ENCODE data around the gene ORAI3. TPM values are rescaled to one million over a fixed set of nuclear protein-coding genes. Genes with fewer than 3 reads are reported as not detected.
A peak's percentile ranks its signal among the peaks of the same experiment; 100 is the strongest.

The ORAI3 gene
- total RNA-seq, 1 donor from 2014 or later, result 39.0 TPM

DNA sequence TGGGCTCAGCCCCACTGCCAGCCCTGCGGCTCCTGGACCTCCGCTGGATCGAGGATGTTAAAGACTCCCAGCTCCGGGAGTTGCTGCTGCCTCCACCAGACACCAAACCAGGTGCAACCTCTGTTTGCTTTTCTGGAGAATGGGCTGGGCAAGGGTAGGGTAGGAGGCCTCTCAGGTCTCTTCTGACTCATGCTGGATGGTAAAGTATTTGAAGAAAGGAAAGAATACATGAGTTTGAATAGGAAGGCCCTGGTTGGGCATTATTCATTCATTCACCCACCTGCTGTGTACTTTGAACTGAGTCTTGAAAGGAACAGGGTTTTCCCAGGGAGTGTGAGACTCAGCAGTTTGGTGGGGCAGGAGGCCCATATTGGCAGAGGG is 6.5 kb upstream of the ORAI3 start:
- Histone ChIP-seq H3K27me3 (no peaks in the 10 kb centered on the region), H3K4me1 (peaks cover 0 to 11% of the 10 kb centered on the region in 2 donors), H3K27ac (peak overlapping the region; percentile 19 to 27), H3K4me3 (no peak overlapping the region), H3K36me3 (peaks cover 24 to 26% of the 10 kb centered on the region in 2 donors), H3K9me3 (no peaks in the 10 kb centered on the region)
- TF ChIP-seq, protein P1, sequence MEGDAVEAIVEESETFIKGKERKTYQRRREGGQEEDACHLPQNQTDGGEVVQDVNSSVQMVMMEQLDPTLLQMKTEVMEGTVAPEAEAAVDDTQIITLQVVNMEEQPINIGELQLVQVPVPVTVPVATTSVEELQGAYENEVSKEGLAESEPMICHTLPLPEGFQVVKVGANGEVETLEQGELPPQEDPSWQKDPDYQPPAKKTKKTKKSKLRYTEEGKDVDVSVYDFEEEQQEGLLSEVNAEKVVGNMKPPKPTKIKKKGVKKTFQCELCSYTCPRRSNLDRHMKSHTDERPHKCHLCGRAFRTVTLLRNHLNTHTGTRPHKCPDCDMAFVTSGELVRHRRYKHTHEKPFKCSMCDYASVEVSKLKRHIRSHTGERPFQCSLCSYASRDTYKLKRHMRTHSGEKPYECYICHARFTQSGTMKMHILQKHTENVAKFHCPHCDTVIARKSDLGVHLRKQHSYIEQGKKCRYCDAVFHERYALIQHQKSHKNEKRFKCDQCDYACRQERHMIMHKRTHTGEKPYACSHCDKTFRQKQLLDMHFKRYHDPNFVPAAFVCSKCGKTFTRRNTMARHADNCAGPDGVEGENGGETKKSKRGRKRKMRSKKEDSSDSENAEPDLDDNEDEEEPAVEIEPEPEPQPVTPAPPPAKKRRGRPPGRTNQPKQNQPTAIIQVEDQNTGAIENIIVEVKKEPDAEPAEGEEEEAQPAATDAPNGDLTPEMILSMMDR (IDR thresholded peaks at IDR 0.05), result no peak
- no peak for DNase-seq (ENCODE audit: low spot score in 2 of 2)
- intact Hi-C loops (cut with DNase I), result no loop called here

DNA sequence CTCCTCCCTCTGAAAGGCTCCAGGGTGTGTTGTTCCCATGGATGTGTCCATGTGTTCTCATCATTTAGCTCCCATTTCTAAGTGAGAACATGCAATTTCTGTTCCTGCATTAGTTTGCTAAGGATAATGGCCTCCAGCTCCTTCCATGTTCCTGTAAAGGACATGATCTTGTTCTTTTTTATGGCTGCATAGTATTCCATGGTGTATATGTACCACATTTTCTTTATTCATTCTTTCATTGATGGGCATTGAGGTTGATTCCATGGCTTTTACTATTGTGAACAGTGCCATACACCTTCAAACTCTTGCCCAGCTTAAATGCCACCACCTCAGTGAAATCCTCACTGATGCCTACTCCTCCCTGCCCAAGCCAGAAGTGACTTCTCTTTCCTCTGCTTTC is 4.5 kb upstream of the ORAI3 start:
- Histone ChIP-seq H3K36me3 (peaks cover 24 to 26% of the 10 kb centered on the region in 2 donors), H3K4me1 (peaks cover 0 to 9% of the 10 kb centered on the region in 2 donors), H3K9me3 (no peaks in the 10 kb centered on the region), H3K27me3 (no peaks in the 10 kb centered on the region), H3K4me3 (no peak overlapping the region), H3K27ac (no peak overlapping the region)
- TF ChIP-seq, protein P1 (IDR thresholded peaks at IDR 0.05), result no peak
- intact Hi-C loops (cut with DNase I), result no loop called here
- DNase-seq (ENCODE audit: low spot score in 2 of 2), result no peak

DNA sequence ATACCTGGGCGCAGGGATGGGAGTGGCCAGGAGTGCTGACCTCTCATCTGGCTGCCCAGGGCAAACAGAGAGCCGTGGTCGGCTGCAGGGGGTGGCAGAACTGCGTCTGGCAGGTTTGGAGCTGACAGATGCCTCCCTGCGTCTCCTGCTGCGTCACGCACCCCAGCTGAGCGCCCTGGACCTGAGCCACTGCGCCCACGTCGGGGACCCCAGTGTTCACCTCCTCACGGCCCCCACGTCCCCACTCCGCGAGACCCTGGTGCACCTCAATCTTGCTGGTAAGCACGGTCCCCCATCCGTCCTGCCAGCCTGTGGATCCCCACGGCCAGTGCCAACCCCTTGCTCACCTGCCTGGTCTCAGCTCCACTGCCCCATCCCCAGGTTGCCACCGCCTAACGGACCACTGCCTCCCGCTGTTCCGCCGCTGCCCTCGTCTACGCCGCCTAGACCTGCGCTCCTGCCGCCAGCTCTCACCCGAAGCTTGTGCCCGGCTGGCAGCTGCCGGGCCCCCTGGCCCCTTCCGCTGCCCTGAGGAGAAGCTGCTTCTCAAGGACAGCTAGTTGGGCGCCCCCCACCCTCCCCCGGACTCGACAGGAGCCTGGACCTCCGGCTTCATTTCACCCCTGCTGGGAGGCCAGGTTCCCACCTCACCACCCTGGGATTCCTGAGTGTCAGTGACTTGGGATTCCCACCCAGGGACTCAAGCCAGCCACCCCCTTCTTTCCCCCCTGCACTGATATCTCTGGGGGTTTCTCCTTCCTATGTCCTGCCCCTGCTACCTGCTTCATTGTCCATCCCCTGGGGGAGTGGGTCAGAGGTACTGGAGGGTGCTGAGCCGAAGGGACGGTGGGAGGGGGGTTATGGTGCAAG is 2.0 kb upstream of the ORAI3 start:
- no peak for DNase-seq (ENCODE audit: low spot score in 2 of 2)
- peaks cover 15 to 26% of the 10 kb centered on the region in 2 donors for H3K36me3 ChIP-seq
- peaks cover 8 to 29% of the 10 kb centered on the region in 2 donors for H3K4me1 ChIP-seq
- no peaks in the 10 kb centered on the region for H3K27me3 ChIP-seq
- H3K4me3 ChIP-seq, result no peak overlapping the region
- TF ChIP-seq, protein P1 (IDR thresholded peaks at IDR 0.05), result no peak
- no peaks in the 10 kb centered on the region for H3K9me3 ChIP-seq
- peak overlapping the region; percentile 90 to 93 for H3K27ac ChIP-seq
- intact Hi-C loops (cut with DNase I), result no loop called here

DNA sequence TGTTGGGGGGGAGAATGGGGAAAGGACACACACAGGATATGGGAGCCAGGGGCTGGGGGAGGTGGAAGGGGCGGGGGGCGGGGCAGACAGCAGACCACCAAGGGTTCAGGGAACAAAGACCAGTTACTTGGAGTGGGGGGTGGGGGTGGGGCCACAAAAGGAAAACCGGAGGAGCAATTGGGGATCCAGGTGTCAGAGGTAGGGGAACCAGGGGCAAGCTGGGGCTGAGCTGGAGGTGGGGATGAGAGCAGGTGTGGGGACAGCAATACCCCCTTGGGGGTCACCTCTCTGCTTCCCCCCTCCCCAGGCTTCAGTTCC is 1.4 kb upstream of the ORAI3 start:
- no peak for DNase-seq (ENCODE audit: low spot score in 2 of 2)
- peak overlapping the region in 1 of 2 donors; percentile 92 for H3K4me3 ChIP-seq
- no peaks in the 10 kb centered on the region for H3K9me3 ChIP-seq
- peaks cover 15 to 22% of the 10 kb centered on the region in 2 donors for H3K36me3 ChIP-seq
- intact Hi-C loops (cut with DNase I), result no loop called here
- H3K27ac ChIP-seq, result peak overlapping the region; percentile 90 to 93
- no peaks in the 10 kb centered on the region for H3K27me3 ChIP-seq
- TF ChIP-seq, protein P1 (IDR thresholded peaks at IDR 0.05), result no peak
- H3K4me1 ChIP-seq, result peaks cover 8 to 30% of the 10 kb centered on the region in 2 donors

DNA sequence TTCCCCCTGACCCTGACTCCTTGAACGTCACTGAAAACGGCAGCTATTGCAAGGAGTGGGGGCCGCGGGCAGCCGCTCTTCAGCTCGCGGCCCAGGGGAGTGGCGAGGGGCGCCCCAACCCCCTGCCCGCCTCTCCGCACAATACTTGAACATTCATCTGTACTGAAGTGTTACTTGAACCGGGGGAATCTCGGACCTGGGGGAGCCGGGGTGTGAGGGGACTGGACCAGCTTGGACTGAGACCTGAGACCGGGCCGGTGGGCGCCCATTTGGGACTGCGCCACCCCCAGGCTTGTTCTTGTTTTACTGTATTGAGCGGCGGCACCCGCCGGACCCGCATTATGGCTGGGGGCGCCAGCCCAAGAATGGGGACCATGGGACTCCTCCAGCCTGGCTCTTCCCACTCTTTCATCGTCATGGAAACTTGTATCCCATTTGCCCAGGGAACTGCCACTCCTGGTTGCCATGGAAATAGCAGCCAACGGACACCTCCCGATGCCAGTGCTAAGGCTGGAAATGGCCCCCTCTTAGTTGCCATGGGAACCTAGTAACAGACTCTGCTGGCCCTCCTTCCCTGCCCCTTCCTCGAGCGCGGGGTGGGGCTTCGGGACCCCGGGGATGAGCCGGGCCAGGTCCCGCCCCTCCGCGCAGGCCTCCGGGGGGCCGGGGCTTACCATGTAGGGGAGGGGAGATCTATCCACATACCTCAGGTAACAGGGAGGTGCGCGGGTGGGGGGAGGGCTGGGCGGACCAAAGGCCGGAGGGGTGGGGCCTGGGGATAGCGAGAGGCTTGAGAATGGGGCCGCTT is 805 bp upstream of the ORAI3 start:
- Histone ChIP-seq H3K4me1 (peaks cover 8 to 31% of the 10 kb centered on the region in 2 donors), H3K9me3 (no peaks in the 10 kb centered on the region), H3K4me3 (peak overlapping the region; percentile 81 to 92), H3K36me3 (peaks cover 9 to 16% of the 10 kb centered on the region in 2 donors), H3K27ac (peak overlapping the region; percentile 90 to 93), H3K27me3 (no peaks in the 10 kb centered on the region)
- intact Hi-C loops (cut with DNase I), result loop anchor here (2.0 kb wide), 1 partner anchor 25 kb away; the partner anchor contains the start of gene FBXL19
- TF ChIP-seq, protein P1 (IDR thresholded peaks at IDR 0.05), result no peak
- DNase-seq (ENCODE audit: low spot score in 2 of 2), result peak; percentile 86 to 97

All from ascending aorta (tissue), 2 donors.